ENCODE measurements around the gene MGP.

The MGP gene

GRCh38 chr12:14843425-14843887, 42.2 kb downstream of the MGP start, which contains the start of gene ART4:
TSS of gene ART4 (minus strand) at chr12:14843526. CDS start at chr12:14843113, 413 bp downstream.
- Histone ChIP-seq H3K9me3 (ENCODE audit: low read length) (no peaks in the 10 kb centered on the region), H3K27me3 (ENCODE audit: insufficient read depth, low read length) (no peaks in the 10 kb centered on the region), H3K4me1 (ENCODE audit: insufficient read depth, low read length, severe bottlenecking) (no peaks in the 10 kb centered on the region), H3K9ac (ENCODE audit: low read length) (no peak within 1 kb of the TSS), H3K4me3 (ENCODE audit: low read depth, low read length, poor library complexity, severe bottlenecking) (no peak within 1 kb of the TSS), H3K79me2 (ENCODE audit: insufficient read depth, low read length) (no peaks in the 10 kb centered on the region), H3K4me2 (ENCODE audit: low read length) (no peak within 1 kb of the TSS), H3K27ac (ENCODE audit: low read depth, low read length, poor library complexity, severe bottlenecking) (no peak within 1 kb of the TSS), H3F3A (ENCODE audit: insufficient read depth, low read length) (no peaks in the 10 kb centered on the region), H3K36me3 (ENCODE audit: insufficient read depth, low read length) (no peaks in the 10 kb centered on the region), H3K9me2 (ENCODE audit: low read depth, low read length) (no peaks in the 10 kb centered on the region), H2AFZ (ENCODE audit: low read length) (no peak within 1 kb of the TSS), H4K20me1 (ENCODE audit: insufficient read depth, low read length) (no peaks in the 10 kb centered on the region)
- no peak for TF ChIP-seq EZH2 (IDR thresholded peaks at IDR 0.05; ENCODE audit: borderline replicate concordance, low read length)
- no peak for TF ChIP-seq CTCF (IDR thresholded peaks at IDR 0.05; ENCODE audit: low read length)

- Histone ChIP-seq H3K36me3 (ENCODE audit: insufficient read depth, low read length) (no peaks in the 10 kb centered on the region), H3K4me1 (ENCODE audit: insufficient read depth, low read length, severe bottlenecking) (no peaks in the 10 kb centered on the region), H3K27ac (ENCODE audit: low read depth, low read length, poor library complexity, severe bottlenecking) (no peak overlapping the region), H3K4me3 (ENCODE audit: low read depth, low read length, poor library complexity, severe bottlenecking) (no peak overlapping the region), H3K27me3 (ENCODE audit: insufficient read depth, low read length) (no peaks in the 10 kb centered on the region), H4K20me1 (ENCODE audit: insufficient read depth, low read length) (no peaks in the 10 kb centered on the region), H3F3A (ENCODE audit: insufficient read depth, low read length) (no peaks in the 10 kb centered on the region), H3K9me2 (ENCODE audit: low read depth, low read length) (no peaks in the 10 kb centered on the region), H3K9ac (ENCODE audit: low read length) (no peak overlapping the region), H3K9me3 (ENCODE audit: low read length) (no peaks in the 10 kb centered on the region), H3K4me2 (ENCODE audit: low read length) (no peak overlapping the region), H2AFZ (ENCODE audit: low read length) (no peak overlapping the region), H3K79me2 (ENCODE audit: insufficient read depth, low read length) (no peaks in the 10 kb centered on the region)
- no peak for TF ChIP-seq EZH2 (IDR thresholded peaks at IDR 0.05; ENCODE audit: borderline replicate concordance, low read length)
- TF ChIP-seq CTCF (IDR thresholded peaks at IDR 0.05; ENCODE audit: low read length) = no peak
These were observed 43.3 kb downstream of the MGP start for GRCh38 chr12:14842315-14842714.

- Histone ChIP-seq H4K20me1 (ENCODE audit: insufficient read depth, low read length) (no peaks in the 10 kb centered on the region), H3K9me3 (ENCODE audit: low read length) (no peaks in the 10 kb centered on the region), H3K27ac (ENCODE audit: low read depth, low read length, poor library complexity, severe bottlenecking) (no peak overlapping the region), H3K27me3 (ENCODE audit: insufficient read depth, low read length) (no peaks in the 10 kb centered on the region; the same call in 1 of the 2 replicates), H3K36me3 (ENCODE audit: insufficient read depth, low read length) (no peaks in the 10 kb centered on the region), H3K4me3 (ENCODE audit: low read depth, low read length, poor library complexity, severe bottlenecking) (no peak overlapping the region), H3F3A (ENCODE audit: insufficient read depth, low read length) (no peaks in the 10 kb centered on the region), H3K9me2 (ENCODE audit: low read depth, low read length) (no peaks in the 10 kb centered on the region), H3K79me2 (ENCODE audit: insufficient read depth, low read length) (no peaks in the 10 kb centered on the region), H3K9ac (ENCODE audit: low read length) (no peak overlapping the region), H2AFZ (ENCODE audit: low read length) (no peak overlapping the region), H3K4me1 (ENCODE audit: insufficient read depth, low read length, severe bottlenecking) (no peaks in the 10 kb centered on the region), H3K4me2 (ENCODE audit: low read length) (no peak overlapping the region)
- TF ChIP-seq EZH2 (IDR thresholded peaks at IDR 0.05; ENCODE audit: borderline replicate concordance, low read length) (no peak), CTCF (IDR thresholded peaks at IDR 0.05; ENCODE audit: low read length) (no peak)
These were observed 43.9 kb downstream of the MGP start for GRCh38 chr12:14841761-14842160.
